ENCODE measurements around the gene PLD1.
A peak's percentile ranks its signal among the peaks of the same experiment; 100 is the strongest.
"Not testable (repeated sequence)": the region's sequence is repeated elsewhere in the genome, so short reads cannot be mapped to it uniquely, and the experiment has no call there.

PLD1 gene

DNA sequence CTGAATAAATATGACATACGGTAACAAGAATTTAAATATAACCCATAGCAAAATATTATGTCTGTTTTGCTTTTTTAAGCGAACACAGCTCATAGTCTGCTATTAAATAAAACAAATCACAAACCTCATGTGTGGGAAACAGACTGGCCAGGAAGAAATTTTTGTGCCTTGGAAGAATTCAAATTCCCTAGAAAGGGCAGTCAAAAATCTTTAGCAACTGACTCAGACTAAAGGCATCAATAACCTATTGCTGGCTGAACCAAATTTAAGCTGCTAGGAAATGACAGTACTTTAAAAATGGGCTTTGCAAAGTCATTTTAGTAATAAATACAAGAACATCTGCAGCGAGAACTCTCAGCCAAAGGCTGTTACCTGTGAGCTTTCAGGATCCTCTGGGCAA, 151.4 kb downstream of the PLD1 start:
- DNase-seq, result no peak

DNA sequence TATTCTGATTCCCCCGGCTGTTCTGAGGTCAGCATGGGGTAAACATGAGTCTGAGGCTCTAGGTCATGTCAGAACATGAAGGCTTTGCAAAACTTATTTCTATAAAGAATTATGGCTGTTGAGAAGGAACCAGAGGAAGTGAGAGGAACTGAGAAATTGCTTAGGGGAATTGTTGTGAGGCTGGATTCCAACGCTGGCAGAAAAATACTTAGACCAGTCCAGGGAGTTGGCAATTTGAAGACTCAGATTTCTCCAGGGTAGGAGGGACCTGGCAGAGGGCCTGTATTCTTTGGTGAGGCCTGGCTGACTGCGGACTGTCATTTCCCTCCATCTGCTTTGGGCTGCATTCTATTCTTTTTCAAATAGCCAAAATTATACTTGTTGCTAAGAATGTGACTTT, 155.5 kb downstream of the PLD1 start:
- DNase-seq, result no peak

DNA sequence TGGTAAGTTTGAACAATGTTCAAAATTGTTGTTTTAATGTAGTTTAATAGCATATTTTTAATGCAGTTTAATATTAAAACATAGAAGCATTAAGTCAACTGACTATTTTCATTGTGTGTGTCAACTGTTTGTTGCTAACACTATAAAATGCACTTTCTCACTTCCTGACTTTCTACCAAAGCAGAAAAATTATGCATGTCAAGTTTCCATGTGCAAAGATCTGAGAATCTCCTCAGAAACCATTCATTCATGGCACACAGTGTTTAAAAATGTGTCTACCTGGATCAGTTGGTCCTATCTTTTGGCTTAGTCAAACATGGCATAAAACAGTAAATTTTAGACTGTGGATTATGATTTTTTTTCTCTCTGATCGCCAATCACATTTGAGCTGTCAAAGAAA, 156.0 kb downstream of the PLD1 start:
- no peak for DNase-seq

DNA sequence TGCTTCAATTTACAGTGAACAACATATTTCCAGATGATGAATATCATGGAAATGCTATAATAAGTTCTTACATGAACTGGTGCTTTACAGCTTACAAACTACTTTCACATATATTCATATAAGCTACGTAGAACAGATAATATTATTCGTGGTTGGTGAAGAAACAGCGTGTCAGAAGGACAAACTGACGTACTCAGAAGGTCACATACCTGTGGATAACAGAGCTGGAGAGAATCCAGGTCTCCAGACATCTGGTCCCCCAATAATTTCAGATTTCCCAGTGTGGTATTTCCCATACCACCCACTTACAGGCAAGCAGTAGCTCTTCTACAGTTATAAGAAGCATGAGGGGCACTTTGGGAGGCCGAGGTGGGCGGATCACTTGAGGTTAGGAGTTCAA, 156.6 kb downstream of the PLD1 start:
- DNase-seq, result no peak

DNA sequence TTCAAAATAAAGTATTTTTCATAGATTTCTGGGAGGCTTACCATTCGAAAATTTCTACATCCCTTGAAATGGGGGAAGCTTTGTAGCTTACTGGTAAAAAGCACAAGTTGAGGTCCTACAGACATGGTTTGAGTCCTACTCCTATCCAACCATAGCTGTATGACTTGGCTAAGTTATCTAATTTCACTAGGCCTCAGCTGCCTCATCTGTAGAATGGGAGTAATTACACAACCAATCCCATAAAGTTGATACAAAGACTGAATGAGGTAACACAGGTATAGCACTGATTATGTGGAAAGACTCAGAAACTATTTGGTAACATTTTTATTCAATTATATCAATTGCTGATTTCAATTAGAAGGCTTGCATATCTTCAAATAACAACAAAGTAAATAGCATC, 157.4 kb downstream of the PLD1 start:
- DNase-seq, result no peak

DNA sequence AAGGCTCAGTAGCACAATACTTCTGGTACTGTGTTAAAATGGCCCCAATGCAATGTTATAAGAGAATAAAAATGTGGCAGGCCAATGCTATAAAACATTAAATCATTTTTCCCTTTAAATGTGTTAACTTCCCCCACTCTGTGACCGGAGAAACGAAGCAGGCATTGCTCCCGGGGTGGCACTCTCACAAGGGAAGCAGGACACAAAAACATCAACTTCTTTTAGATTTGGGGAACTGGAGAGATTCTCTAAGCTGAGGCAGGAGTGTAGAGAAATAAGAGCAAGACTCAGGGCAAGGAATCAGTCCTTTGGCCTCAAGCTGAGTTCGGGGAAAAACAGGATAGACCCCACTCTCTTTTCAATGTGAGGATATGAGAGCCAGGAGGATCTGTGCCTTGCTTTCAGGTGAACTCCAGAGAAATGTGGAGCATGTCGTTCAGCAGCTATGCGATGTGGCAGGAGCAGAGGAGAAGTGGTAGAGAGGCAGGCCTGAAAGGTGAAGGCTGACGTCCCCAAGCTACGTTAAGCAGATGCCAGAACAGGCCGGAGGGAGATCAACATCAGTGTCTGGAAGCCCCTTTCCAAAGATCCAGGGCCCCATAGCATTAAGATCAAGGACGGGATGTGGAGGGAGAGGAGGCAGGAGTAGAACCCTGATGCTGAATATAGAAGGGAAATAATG, 160.2 kb downstream of the PLD1 start:
- DNase-seq, result no peak

DNA sequence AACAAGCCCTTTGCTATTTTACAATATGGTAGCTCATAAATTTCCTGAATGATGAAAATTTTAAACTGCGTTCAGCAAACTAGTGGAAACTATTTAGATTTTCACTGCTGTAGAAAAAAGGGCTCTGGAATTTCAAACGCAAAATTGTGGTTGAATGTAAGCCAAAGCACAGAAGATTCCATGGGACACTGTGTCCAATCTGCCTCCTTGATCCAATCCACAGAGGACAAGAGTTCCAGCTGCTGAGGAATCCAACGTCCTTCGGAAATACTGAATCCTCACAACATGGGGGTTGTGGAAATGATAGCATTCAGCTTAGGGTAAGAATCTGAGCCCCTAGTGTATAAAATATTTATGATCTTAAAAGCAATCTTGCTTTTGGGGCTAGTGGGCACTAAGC, 161.0 kb downstream of the PLD1 start:
- no peak for DNase-seq

DNA sequence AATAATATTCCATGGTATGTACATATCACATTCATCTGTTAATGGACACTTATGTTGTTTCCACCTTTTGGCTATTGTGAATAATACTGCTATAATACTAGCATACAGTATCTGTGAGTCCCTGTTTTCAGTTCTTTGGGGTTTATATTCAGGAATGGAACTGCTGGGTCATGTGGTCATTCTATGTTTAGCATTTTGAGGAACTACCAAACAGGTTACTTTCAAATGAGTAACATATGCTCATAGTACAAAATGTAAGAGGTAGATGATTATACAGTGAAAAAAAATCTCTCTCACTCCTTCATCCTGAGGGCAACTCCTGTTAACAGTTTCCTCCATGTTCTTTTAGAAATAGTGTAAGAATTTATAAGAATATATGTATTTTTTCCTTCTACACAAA, 162.2 kb downstream of the PLD1 start:
- DNase-seq, result no peak

DNA sequence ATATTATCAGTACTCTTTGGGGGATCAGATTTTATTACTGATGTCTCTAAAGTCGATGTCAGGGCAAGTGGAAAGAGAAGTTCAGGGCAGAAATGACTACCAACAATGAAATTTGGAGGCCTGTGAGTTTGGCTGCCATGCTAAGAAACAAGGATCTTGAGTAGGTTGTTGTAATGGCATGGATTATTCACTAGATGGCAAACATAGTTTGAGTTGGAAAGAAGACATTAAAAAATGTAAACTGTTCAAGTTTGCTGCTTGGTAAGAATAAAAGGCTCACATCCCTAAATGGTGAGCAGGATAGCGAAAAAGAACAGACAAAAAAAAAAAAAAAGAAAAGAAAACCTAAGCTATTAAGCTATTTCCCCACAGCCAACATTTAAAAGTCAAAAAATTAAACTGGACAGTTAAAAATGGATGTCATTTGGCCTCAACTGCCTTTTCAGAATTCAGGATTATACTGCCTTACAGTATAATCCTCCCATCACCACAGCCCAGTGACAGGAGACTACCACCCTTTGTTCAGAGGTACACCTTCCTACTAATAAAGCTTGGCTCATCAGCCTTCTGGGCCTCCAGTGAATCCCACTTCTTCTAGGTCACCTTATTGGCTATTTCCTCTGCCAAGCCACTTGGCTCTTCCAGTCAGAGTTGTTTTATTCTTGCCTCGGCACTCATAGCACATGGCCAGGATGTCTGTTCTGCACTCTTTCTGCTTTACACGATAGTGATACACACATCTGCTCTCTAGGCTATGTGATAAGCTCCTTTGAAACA, 163.7 kb downstream of the PLD1 start:
- peak; percentile 2 for DNase-seq

DNA sequence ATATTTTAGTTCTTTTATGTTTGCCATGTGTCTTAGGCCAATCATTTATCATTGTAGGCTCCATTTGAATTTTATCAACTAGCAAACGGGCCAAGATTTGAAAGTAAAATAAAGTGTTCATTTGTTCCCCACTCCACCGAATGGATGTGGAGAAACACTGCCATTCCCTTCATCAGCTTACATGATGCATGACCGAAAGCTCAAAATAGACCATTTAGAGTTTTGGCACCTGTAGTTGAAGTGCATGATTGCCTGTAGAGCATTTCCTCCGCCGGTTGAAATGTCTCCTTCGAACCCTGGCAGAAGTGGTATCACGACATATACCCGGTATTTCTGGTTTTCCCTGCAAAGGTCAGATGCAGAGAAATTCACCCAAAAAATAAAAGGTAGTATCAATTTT, 165.6 kb downstream of the PLD1 start:
- DNase-seq, result no peak

DNA sequence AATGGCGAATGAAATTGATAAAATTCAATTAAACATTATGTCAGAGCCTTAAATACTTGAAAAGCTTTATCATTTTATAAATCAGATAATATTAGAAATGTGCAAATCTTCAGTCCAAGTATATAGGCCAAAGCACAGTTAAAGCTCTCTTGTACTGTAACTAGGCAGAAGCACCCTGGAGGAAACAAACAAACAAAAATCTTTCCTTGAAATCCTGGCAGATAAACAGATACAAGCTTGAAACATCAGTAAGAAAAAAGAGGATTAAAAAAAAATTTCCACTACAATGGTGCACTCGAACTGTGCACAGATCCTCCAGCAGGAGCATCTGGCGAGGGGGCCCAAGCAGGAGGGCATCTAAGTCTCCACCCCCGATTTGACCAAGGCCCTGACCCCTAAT, 166.6 kb downstream of the PLD1 start:
- no peak for DNase-seq

DNA sequence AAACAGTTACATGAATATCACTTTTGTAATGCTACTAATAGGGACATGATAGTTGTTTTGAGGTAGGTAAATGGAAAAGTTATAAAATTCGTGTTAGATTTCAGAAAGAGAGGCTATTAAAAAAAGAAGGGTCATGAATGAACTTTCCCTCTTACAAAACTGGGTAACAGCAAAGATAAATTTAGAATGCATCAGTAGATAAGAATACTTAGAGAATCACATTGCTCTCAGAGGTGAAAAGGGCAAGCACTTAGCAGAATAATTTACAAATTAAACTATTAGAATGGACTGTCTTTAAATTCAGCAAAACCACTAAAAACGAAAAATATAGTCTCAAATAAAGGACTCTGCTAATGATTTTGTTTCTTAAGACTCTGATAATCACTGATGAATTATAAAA, 167.2 kb downstream of the PLD1 start:
- DNase-seq, result no peak

DNA sequence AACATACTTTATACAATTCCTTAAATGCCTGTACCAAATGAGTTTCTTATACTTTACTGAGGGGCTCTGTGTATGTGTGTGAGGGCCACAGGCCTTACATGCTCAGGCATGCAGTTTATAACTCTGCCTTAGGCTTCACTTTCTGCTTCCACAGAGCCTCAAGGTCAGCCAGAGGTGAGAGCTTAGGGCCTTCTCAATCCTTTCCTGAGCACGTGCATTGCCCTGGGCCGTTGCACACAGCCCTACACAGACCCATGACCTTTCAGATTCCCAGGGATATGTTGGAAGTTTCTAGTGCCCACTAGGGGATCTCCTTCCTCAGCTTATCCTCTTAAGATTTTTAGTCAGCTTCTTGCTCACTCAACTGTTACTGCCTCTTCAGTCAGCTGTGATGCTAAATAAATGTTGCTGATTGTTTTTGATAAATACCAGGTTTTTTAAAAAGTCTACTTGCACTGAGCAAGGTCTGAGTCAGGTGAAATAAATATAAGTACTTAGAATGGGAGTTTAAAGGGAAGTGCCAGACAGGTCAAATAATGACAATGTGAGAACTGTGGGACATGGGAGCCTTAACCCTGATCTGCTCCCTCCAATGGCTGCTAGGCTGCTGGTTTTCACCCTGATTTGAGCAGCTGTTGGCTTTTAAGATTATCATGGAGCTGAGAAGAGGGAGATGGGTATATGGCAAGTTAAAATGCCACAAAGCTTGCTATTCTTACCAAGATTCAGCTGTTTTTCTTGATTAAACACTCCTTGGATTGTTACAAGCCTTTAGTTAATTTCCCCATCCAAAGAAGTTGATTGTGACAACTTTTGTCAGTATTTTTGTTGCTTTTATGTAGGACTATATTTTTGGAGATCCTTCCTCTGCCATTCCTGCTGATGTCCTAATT, 169.5 kb downstream of the PLD1 start:
- DNase-seq, result no peak

DNA sequence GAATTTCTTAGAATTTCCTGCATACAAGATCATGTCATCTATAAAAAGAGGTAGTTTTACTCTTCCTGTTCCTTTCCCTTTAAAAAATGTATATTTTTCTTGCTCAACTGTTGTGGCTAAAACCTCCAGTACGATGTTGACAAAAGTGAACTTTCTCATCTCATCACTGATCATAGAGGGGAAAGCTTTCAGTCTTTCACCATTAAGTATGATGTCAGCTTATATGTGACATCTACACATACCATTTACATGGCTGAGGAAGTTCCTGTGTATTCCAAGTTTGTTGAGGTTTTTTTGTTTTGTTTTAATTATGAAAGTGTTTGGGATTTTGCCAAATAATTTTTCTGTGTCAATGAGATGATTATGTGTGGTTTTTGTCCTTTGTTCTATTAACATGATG, 173.6 kb downstream of the PLD1 start:
- DNase-seq, result no peak

DNA sequence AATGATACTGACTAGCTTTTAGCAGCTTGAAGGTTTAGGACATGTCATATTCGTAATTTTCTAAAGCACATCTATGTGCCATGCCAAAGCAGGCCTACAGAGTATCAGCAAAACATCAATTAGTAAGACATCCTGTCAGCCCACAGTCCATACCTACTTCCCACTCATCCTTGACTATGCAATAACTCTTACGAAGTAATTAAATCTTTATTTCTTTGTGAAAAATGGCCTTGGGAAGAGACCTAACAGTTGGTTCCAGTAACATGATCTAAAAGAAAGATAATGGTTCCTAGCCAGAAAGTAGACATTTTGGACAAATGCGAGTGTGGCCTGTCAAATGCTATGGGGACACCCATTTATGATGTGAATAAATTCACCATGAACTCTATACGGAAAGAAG, 177.5 kb downstream of the PLD1 start:
- DNase-seq, result no peak

DNA sequence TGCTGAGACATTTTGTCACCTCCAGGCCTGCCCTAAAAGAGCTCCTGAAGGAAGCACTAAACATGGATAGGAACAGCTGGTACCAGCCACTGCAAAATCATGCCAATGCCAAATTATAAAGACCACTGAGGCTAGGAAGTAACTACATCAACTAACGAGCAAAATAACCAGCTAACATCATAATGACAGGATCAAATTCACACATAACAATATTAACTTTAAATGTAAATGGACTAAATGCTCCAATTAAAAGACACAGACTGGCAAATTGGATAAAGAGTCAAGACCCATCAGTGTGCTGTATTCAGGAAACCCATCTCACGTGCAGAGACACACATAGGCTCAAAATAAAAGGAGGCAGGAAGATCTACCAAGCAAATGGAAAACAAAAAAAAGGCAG, 183.5 kb downstream of the PLD1 start:
- not testable (repeated sequence) for DNase-seq

DNA sequence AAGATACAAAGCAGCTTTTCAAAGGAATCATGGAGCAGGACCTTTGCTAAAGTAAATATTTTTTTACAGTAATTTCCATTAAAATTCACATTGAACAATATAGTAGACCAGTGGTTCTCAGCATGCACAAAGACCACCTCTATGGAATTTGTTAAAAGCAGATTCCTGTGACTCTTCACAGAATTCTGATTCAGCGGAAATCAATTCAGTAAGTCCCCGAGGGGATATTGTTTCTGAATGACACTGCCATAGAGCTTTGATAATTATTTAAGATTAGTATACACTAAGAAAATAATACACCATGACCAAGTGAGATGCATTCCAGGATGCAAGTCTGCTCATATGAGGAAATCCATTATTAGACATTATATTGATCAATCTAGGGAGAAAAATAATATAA, 188.2 kb downstream of the PLD1 start:
- DNase-seq, result no peak

DNA sequence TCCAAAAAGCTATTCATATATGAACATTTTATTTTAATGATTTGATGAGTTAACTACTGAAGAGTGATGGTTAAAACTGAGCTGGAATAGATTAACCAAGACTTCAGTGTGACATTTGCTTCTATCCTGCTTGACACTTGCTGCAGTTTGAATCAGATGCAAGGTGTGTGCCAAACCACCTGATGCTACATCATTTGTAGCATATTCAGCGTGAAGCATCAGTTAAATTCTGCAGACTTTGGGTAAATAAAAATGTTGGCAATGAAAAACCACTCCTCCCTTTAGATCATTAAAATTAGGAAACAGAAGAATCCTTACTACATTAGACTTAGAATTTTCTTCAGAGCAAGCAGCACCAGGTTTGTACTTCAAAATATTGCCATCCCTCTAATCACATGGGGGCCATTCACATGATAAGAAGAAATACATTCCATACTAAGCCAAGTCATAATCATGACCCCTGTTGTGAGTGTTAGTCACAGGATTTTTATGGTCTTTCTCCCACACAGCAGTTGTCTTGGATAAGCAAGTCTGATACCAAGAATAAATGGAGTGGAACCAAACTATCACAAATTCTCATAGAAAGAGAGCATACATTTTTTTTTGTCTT, 189.4 kb downstream of the PLD1 start:
- no peak for DNase-seq

DNA sequence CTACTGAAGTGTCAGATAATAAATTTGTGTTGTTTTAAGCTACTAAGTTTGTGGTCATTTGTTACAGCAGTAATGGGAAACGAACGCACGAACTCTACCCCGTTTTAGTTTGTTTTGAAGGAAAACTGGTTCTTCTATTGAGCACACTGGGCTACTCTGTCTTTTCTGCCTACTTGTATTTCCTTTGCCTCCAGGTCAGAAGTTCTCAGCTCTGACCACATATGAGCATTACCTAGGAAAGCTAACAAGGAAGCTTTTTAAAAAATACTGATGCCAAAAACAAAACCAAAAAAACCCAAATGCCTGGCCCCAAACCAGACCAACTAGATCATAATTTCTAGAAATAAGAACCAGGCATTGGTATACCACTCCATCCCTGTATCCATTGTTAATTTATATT, 193.5 kb downstream of the PLD1 start:
- no peak for DNase-seq

DNA sequence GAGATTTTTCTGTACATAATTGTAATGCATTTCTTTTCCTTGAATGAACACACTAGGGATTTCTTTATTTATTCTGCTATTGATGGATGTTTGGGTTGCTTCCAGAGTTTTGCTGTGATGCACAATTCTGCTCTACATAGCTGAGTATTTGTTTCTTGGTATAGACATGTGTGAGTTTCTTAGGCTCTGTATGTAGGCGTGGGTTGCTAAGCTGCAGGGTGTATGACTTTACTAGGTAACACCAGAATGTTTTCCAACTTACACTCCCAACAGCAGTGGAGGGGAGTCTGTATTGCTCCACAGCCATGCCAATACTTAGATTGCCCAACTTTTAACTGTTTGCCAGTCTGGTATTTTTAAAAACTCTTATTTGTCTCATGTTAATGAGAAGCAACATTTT, 194.6 kb downstream of the PLD1 start:
- DNase-seq, result no peak

DNA sequence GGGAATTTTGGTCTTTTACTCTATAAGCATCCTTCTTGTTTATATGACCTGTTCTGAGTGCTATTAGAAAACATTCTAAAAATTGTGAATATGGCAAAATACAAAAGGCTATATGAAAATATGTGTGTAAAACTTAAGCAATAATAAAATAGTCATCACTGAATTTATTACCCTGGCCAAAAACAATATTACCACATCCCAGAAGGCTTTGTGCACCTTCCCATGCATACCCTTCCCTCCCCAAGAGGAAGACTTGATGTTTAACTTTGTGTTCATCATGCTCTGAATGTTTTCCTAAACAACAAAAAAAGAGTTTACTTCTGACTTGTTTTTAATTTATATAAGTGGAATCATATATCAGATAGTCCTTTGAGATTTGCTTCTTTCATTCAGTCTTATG, 195.0 kb downstream of the PLD1 start:
- DNase-seq, result no peak

DNA sequence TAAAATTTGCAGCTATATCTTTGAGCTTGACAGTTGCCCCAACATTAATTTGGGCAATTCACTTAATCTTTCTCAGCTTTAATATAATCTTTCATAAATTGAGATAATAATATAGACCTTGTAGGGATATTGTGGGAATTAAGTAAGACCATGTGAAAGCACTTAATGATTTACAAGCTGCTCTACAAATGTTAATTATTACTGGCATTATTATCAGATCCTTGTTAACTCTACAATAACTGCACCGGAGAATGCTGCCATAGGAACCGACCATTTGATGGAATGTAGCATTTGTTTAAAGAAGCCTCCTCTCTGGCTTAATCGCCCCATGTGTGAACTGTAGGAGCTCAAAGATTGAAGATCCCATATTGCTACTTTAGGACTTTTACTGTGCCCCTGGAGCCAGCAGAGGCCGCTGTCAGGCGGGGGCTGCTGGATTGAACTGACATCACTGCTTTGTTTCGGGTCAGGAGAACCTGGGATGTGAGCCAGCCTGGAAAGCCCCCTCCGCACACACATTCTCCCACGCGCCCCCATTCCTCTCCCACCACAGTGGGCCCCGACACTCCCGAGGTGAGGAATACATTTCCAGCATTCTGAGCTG, 195.9 kb downstream of the PLD1 start:
- no peak for DNase-seq

DNA sequence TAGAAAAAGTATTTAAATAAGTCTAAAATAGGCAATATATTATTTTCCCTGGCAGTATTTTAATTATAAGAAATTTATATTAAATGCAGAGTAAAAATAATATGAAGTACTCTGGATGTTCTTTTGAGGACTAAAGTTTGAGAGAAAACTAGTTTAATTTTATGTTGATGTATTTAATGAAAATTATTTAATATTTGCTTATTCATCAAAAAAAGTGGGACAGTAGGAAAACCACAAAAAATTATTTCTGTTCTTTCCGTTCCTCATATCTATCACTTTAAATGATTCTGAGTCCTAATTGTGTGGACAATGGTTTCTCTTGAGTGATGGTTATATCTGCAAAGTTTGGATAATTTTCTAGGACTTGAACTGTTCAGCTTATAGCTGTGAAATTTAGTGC, 202.8 kb downstream of the PLD1 start:
- DNase-seq, result no peak
